ENCODE data around the gene GMEB2. TPM values are rescaled to one million over a fixed set of nuclear protein-coding genes. Genes with fewer than 3 reads are reported as not detected.
"Not testable (repeated sequence)": the region's sequence is repeated elsewhere in the genome, so short reads cannot be mapped to it uniquely, and the experiment has no call there.

The GMEB2 gene
- total RNA-seq, 1 donor from 2014 or later: 10.9 TPM

DNA sequence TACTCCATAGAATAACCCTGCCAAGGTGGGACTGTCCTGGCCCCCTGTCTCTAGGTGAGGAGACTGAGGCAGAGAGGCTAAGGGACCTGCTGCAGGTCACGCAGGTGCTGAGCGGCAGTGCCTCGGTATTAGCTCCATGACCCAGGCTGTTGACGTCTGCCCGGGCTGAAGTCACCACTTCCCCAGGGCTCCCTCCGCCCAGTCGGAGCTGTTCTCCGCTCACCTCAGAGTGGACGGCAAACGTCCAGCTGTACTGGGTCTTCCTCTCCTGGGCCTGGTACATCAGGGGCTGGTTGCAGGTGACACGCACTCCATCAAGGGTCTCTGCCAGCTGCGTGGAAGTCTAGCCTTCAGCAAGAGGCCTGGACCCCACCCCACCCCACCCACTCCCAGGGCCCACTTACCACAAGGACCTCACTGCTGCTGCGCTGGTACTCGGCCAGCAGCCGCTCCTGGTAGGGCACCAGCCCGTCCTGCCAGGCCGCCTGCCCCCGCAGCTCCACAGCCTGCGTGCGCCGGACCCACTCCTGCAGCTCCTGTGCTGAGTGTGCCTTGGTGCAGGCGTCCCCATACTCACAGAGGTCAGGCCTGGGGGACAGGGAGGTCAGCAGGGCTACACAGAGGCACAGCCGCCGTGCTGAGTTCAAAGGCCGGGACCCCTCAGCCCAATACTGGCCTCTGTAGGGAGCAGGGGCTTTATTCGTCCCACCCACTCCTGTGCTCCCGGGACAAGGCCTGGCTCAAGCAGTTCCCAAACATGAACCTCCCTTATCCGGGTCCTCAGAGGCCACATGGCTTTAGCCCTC lies 56.4 kb downstream of the GMEB2 start:
- DNase-seq: no peak

DNA sequence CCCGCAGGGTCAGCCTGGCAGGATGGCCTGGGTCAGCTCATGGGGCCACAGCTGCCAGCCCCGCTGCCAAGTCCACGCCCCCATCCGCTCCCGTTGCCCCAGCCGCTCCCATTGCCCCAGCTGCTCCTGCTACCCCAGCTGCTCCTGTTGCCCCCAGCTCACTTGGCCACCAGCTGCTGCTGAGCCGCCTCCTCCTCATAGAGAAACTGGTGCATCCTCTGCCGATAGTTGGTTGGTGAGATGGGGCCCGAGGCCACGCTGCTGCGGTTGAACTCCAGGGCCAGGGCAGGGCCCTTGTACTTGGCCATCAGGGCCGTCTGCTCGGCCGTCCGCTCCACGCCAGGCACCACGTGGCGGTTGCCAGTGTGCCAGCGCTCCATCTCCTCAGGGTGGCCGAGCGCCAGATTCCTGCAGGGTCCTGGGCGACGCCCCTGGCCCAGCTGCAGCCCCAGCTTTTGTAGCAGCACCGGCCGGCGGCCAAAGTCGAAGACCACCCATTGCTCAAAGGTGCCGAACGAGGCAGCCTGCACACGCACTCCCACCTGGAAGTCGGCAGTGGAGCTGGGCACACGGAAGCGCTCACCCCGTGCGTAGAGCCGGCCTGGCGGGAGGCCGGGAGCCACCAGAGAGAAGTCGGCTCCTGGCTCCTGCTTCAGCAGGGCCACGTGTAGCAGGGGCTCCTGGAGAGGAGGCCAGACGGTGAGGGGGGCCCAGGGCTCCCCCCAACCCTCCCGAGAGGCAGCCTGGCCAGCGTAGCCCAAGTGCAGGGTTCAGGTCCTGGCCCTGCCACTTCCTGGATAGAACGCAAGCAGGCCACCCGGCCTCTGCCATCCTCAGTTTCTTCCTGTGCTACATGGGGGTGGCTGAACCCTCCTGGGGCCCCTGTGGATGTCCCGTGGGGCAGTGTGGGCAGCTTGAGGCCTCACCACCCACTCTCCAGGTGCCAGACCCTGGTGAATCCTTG lies 57.6 kb downstream of the GMEB2 start:
- DNase-seq: no peak

DNA sequence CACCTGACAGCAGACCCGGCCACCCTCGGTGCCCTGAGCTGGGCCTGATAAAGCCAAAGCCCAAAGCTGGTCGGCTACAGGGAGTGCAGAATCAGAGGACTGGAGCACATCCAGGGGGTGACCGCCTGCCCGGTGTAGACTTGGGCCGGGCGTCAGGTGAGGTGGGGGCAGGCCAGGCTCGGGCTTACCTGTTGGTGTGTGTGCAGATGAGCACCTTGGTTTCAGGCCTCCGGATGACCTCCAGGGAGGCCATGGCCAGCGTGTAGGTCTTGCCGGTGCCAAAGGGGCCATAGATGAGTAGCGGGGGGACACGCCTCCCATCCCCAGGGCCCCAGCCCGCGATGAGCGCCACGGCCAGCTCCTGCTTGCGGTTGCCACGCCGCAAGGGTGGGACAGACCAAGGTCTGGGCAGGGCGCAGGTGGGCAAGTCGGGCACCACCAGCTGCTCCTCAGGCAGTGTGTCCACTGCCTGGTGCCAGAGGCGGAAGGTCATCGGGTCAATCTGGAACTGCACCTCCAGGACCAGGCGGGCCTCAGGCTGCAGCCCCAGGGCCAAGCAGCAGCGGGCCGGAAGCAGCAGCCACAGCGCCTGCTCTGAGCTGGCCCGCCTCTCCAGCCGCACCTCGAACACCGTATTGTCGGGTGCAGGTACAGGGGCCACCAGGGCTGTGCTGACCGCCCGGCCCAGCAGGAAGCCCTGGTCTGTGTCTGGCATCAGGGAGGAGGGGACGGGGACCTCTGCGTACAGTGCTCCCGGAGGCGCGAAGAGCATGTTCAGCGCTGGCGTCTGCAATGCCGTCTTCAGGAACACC lies 58.5 kb downstream of the GMEB2 start:
- DNase-seq: no peak

DNA sequence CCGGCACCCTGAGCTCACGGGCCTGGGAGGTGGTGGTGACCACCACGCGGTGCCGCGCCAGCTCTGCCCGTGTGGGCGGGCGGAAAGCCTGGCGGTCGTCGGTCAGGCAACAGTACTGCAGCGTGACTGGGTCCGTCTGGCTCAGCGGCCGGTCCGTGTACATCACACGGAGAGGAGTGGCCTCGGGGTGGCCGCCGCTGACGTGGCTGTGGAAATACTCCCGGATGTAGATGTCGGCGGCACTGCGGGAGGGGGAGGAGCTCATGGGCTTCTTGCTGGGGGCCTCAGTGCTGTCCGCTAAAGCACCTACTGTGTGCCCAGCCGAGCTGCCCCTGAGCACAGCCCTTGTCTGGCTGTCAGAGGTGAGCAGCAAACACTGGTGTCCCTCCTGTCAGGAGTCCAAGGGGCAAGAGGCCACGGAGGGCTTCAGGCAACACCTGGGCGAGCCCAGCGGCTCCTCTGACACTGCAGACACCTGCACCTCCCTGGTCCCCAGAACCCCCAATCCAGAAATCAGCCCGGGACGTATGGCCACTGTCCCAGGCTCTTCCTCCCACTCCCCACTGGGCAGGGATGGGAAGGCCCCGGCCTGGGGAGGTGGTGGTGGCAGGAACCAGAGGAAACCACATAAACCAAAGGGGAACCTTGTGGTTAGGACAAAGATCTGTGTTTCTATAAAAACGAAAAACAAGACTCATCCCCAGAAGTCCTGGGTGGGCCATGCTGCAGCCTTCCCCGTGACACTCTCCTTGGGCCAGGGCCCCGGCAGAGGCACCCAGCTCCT lies 59.3 kb downstream of the GMEB2 start:
- no peak for DNase-seq

DNA sequence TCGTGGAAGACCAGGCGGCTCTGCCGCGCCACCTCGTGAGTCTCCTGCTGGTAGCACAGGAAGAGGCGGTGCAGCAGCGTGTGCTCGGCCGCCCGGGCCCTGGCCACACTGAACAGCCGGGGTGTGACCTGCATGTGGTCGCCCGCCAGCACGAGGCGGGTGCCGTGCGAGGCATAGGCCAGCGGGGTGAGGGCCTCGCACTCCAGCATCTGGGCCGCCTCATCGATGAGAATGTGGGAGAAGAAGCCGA lies 59.8 kb downstream of the GMEB2 start:
- no peak for DNase-seq

DNA sequence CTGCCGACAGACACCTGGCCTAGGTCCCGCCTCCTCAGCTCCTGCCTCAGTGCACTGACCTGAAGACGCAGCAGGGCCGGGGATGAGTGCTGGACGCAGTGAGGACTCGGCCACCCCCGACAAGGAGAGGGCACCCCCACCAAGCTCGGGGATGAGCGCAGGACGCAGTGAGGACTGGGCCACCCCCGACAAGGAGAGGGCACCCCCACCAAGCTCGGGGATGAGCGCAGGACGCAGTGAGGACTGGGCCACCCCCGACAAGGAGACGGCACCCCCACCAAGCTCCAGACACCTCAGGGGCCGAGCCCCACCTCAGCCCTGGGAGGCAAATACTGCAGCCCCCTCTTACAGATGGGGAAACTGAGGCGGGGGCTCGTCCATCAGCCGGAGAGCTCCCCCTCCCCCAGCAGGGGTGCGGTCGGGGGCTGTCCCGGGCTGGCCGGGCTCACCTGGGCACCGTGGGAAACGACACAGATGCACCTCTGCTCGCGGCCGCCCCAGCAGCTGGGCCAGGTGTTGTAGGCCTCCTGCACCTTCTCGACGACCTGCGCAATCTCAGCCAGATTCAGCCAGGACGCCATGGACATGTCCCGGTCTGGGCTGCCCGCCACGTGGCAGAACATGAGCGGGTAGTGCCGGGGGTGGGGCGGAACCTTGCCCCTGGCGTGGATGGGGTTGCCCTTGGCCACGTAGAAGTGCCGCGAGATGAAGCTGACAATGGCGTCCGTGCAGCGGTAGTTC lies 60.3 kb downstream of the GMEB2 start:
- no peak for DNase-seq

DNA sequence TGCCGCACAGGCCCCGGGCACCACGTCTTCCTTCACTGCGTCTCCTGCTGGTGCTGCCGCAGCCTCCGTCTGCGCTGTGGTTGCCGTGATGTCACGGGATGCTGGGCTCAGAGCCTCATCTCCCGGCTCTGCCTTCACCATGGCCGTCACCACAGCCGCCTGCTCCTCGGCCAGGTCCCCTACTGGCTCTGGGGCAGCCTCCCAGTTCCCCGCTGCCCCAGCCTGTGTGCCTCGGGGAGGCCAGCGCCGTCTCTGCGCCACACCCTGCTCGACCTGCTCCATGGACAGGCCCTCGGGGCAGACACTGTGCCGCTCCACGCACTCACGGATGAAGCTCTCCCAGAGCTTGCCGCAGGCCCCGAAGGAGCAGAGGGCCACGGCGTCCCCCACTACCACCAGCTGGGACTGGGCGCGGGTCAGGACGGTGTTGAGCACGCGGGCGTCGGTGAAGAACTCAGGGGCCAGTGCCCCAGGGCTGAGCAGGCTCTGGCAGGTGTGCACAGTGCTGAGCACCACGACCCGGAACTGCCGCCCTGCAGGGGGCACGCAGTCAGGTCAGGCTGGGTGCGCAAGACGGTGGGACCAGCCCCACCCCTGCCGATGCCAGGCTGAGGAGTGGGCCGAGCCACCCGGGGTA lies 61.1 kb downstream of the GMEB2 start:
- DNase-seq: no peak

DNA sequence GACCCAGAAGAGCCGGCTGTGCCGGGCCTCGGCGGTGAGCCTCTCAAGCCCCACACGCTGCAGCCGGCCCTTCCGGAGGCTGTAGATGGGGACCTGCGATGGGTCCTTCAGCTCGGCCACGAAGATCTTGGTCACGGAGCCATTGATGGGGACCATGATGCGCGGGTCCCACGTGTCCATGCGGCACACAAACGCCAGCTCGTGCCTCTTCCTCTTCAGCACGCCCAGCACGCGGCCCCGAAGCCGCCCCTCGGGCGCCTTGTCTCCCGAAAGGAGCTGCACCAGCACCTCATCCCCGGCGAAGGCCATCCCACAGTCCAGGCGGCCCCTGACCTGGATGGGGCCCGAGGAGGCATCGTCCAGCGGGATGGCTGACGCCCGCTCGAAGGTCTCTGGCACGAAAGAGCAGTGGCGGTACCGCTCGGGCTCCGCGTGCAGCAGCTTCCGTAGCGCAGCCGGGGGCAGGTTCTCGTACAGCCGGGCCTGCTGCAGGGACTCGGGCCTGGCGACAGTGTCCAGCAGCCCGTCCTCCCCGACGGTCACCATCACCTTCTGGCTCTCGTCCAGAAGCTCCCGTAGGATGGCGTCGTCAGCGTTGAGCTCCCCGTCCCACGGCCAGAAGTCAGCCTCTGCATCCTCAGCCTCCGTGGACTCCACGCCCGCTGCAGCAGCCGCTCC lies 61.7 kb downstream of the GMEB2 start:
- no peak for DNase-seq

DNA sequence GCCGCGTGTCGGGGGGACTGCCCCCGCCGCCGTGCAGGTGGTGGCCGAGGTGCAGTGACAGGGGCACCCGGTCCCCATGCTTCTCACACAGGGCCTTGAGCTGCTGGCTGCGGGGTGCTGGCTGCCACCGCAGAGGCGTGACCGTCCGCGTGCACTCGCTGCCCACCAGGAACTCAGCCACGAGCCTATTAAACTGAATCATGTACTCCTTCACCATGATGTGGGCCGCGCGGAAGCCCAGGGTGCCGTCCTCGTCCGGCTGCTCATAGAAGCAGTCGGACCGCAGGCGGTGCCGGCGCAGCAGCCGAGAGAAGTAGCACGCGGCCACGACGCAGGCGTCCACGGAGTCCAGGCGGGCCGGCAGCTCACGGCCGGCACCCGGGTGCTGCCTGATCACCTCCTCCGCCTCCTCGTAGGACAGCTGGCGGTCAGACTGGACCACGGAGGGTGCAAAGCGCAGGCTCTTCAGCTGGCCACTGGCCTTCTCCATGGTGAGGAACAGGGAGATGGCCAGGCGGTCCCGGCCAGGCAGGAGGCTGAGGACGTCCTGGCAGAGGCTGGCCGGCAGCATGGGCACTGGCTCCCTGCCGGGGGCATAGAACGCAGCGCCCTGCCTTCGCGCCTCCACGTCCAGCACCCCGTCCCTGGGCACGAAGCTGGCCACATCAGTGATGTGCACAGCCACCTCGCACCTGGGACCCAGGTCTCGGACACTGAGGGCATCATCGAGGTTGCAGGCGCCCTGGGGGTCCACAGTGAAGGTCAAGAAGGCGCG lies 62.7 kb downstream of the GMEB2 start:
- no peak for DNase-seq

DNA sequence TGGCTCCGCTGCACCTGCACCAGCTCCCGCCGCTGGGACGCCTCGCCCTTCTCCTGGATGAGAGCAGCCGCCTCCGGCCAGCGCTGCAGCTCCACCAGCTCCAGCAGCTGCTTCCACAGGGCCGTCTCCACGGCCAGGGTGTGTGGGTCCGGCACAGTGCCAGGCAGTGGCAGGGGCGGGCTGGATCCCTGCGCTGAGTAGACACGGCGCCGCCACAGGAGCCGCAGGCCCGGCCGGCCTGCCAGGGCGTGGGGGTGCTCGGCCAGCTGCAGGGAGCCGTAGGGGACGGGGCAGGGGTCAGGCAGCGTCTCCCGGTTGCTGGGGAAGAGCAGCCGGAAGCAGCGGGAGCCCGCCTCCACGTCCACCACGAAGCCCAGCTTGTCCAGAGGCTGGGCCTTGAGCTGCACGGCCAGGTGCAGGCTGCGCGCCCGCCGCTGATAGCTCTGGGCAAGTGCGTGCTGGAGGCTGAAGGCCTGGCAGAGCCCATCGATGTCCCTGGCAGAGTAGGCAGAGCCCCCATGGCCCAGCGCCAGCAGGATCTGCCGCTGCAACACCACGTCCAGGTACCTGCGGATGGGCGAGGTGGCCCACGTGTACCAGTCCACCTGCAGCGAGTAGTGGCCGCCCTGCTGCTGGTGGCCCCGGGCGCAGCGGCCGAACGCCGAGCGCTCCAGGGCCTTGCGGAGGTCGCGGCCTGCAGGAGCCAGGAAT lies 63.5 kb downstream of the GMEB2 start:
- no peak for DNase-seq

DNA sequence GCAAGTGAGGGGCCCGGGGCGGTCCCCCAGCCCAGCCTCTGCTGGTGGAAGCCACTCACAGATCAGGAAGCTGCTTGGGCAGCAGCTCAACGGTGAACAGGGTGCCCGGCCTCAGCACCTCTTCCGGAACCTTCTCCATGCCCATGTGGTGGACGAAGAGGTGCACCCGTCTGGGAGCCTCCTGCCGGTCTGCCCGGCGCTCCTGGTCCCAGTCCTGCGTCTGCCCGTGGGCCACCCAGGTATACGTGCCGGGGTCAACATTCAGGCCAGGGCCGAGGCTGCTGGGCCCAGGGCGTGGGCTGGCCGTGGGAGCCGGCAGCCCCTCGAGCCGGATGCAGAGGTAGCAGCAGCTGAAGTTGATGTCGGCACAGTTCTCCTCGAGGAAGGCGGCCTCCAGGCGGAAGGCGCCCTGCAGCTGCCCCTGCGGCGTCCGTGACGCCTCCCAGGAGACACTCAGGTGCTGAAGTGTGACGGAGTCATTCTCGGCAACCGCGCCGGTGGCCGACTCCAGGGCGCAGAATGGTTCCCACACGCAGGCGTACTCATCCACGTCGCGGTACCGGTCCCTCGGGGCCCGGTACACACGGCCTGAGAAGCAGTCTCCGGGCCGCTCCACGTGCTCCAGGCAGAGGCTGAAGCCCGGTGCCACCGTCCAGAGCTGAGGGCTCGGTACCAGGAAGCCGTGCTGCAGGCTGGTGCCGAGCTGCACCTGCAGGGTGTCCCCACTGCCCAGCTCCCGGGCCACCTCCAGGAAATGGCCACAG lies 64.3 kb downstream of the GMEB2 start:
- no peak for DNase-seq

DNA sequence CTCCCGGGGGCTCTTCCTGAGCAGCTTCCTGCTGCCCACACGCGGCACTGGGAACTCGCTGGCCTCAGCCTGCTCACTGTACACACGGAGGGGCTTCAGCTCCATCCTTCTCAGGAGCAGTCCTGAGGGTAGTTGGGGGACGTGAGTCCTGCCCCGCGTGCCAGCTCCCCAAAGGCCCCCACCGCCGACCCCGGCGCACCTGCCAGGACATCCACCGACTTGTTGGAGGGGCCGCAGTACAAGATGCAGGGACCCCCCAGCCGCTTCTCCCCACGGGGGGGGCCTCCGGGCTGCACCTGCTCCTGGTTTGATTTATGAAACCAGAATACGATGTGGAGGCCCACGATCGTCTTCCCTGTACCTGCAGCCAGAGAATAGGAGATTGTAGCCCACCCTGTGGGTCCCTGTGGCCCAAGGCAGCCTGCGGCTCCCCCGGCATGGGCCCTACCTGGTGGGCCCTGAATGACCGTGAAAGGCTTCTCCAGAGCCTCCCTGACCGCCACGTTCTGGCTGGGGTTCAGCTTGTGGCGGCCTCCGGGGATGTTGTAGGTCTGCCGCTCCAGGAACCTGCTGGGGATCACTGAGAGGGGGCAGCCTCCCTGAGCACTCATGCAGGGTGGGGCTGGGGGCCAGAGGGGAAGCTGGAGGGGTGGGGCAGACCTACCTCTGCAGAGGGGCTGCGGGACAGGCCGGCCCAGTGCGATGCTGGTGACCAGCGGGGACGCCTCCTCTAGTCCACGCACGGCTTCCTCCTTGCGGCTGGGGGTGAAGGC lies 65.1 kb downstream of the GMEB2 start:
- no peak for DNase-seq

DNA sequence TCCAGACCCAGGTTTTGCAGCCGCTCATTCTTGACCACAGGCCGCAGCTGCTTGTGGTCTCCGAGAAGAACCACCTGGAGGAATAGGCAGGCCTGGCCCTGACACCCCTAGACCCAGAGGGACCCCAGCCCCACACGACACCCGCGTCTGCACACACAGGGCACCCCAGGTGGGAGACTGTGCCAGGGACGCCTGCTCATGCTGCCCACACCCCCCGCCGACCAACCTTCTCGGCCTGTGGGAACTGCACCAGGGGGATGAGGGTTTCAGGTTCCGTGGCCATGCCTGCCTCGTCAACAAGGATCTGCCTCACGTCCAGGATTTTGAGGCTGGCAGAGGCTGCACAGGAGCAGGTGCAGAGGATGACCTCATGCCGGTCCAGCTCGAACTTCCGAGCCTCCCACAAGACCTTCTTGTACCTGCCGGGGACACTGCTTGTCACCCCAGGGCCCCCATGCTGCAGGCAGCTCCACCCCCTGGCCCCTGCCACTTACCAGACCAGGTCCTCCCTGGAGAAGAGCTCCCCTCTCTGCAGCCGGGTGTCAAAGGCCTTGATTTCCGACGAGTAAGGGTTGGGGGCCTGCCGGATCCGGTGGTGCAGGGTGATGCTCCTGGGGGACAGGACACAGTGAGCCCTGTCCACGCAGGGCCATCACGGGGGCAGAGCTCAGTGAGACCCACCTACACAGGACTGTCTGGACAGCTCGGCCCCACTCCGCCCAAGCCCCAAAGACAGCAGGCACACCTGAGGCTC lies 65.9 kb downstream of the GMEB2 start:
- DNase-seq: no peak

DNA sequence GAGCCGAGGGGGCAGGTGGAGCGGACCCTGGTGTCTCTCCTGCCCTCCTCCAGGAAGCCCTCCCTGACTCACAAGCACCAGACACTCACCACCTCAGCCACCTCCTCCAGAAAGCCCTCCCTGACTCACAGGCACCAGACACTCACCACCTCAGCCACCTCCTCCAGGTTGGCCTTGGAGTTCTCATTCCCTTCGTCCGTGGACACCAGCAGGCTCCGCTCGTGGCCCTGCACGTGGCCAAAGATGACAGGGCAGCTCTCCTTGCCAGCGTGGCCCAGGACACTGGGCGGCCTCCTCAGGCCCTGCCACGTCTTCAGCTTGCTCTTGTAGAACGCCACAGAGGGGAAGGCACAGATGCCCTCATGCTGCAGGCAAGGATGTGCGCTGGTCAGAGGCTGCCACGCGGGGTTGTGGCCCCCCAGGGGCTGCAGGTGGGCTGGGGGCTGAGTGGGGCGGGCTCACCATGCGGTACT lies 66.5 kb downstream of the GMEB2 start:
- no peak for DNase-seq

DNA sequence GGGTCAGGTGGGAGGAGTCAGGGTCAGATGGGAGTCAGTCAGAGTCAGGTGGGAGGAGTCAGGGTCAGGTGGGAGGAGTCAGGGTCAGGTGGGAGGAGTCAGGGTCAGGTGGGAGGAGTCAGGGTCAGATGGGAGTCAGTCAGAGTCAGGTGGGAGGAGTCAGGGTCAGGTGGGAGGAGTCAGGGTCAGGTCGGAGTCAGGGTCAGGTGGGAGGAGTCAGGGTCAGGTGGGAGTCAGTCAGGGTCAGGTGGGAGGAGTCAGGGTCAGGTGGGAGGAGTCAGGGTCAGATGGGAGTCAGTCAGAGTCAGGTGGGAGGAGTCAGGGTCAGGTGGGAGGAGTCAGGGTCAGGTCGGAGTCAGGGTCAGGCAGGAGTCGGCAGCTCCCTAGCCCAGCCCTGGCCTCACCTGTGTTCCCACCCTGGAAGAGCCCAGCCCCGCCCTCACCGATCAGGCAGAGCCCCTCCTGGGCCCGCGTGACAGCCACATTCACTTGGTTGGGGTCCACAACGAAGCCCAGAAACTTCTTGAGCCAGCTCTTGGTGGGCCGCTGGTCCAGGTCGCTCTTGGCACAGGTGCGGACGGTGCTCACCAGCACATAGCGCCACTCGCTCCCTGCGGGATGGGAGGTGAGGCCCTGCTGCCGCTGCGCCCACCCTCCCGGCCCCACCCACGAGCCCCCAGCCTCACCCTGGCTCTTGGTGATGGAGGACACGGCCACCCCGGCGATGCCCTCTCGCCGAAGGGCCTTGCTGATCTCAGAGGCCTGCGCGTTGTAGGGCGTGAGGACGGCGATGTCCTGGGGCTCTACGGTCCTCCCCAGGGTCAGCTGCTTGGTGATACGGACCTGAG lies 67.2 kb downstream of the GMEB2 start:
- DNase-seq: not testable (repeated sequence)
